ENCODE results near the gene IRAK1BP1.
"Not testable (repeated sequence)": the region's sequence is repeated elsewhere in the genome, so short reads cannot be mapped to it uniquely, and the experiment has no call there.

Gene IRAK1BP1

GRCh38 chr6:78867370-78868040 is at the start of gene IRAK1BP1:
Gene IRAK1BP1 (plus strand): TSS chr6:78867551. CDS start chr6:78867577, 26 bp downstream.
- DNase-seq (ENCODE audit: low read depth in 2 of 2): peak; percentile 43 to 57

- DNase-seq (ENCODE audit: low read depth in 2 of 2): no peak
Measured at GRCh38 chr6:78824045-78824444, 43.3 kb upstream of the IRAK1BP1 start.

GRCh38 chr6:78829407-78829806 is 37.9 kb upstream of the IRAK1BP1 start:
- no peak for DNase-seq (ENCODE audit: low read depth in 2 of 2)

- DNase-seq (ENCODE audit: low read depth in 2 of 2): no peak
Measured at GRCh38 chr6:78830805-78831204, 36.5 kb upstream of the IRAK1BP1 start.

GRCh38 chr6:78831492-78831891 is 35.9 kb upstream of the IRAK1BP1 start:
- DNase-seq (ENCODE audit: low read depth in 2 of 2): no peak

- no peak for DNase-seq (ENCODE audit: low read depth in 2 of 2)
Measured at GRCh38 chr6:78832091-78832808, 35.1 kb upstream of the IRAK1BP1 start.

GRCh38 chr6:78835817-78836216 is 31.5 kb upstream of the IRAK1BP1 start:
- DNase-seq (ENCODE audit: low read depth in 2 of 2): no peak

GRCh38 chr6:78836598-78836997 is 30.8 kb upstream of the IRAK1BP1 start:
- no peak for DNase-seq (ENCODE audit: low read depth in 2 of 2)

- no peak for DNase-seq (ENCODE audit: low read depth in 2 of 2)
Measured at GRCh38 chr6:78841111-78841510, 26.2 kb upstream of the IRAK1BP1 start.

- DNase-seq (ENCODE audit: low read depth in 2 of 2): no peak
Measured at GRCh38 chr6:78842953-78843352, 24.4 kb upstream of the IRAK1BP1 start.

GRCh38 chr6:78844899-78845298 is 22.5 kb upstream of the IRAK1BP1 start:
- no peak for DNase-seq (ENCODE audit: low read depth in 2 of 2)

GRCh38 chr6:78845567-78845966 is 21.8 kb upstream of the IRAK1BP1 start:
- DNase-seq (ENCODE audit: low read depth in 2 of 2): no peak

GRCh38 chr6:78850621-78851020 is 16.7 kb upstream of the IRAK1BP1 start:
- DNase-seq (ENCODE audit: low read depth in 2 of 2): no peak

GRCh38 chr6:78851156-78851555 is 16.2 kb upstream of the IRAK1BP1 start:
- no peak for DNase-seq (ENCODE audit: low read depth in 2 of 2)

- no peak for DNase-seq (ENCODE audit: low read depth in 2 of 2)
Measured at GRCh38 chr6:78854546-78854945, 12.8 kb upstream of the IRAK1BP1 start.

- DNase-seq (ENCODE audit: low read depth in 2 of 2): not testable (repeated sequence)
Measured at GRCh38 chr6:78858339-78858938, 8.9 kb upstream of the IRAK1BP1 start.

- no peak for DNase-seq (ENCODE audit: low read depth in 2 of 2)
Measured at GRCh38 chr6:78861509-78861908, 5.8 kb upstream of the IRAK1BP1 start.

GRCh38 chr6:78863576-78863975 is 3.8 kb upstream of the IRAK1BP1 start:
- no peak for DNase-seq (ENCODE audit: low read depth in 2 of 2)

GRCh38 chr6:78864957-78865356 is 2.4 kb upstream of the IRAK1BP1 start:
- DNase-seq (ENCODE audit: low read depth in 2 of 2): no peak

- no peak for DNase-seq (ENCODE audit: low read depth in 2 of 2)
Measured at GRCh38 chr6:78867020-78867369, 356 bp upstream of the IRAK1BP1 start.

GRCh38 chr6:78868116-78868515 is 765 bp downstream of the IRAK1BP1 start:
- DNase-seq (ENCODE audit: low read depth in 2 of 2): no peak

- no peak for DNase-seq (ENCODE audit: low read depth in 2 of 2)
Measured at GRCh38 chr6:78875505-78875904, 8.2 kb downstream of the IRAK1BP1 start.

GRCh38 chr6:78883651-78884050 is 16.3 kb downstream of the IRAK1BP1 start:
- DNase-seq (ENCODE audit: low read depth in 2 of 2): no peak
